NT2/D1 (cell line): ENCODE data around the gene KLHL3.

Experiments
- DNase-seq: peaks from one replicate; pipeline ENCODE4 v3.0.0-alpha.2; 2011; ENCODE audit warnings: low read depth, low spot score
- H3K27me3 ChIP-seq: 2 replicates; pipeline ENCODE4 v1.6.0; 2011; ENCODE audit warnings: mild to moderate bottlenecking; ENCODE audit not compliant: insufficient read length, insufficient read depth
- H3K36me3 ChIP-seq: 2 replicates; pipeline ENCODE4 v1.6.1; 2011; ENCODE audit warnings: mild to moderate bottlenecking, low read length, mixed read lengths; ENCODE audit not compliant: insufficient read depth, insufficient read length
- H3K4me1 ChIP-seq: 2 replicates; pipeline ENCODE4 v1.5.1; 2011; ENCODE audit not compliant: insufficient read depth, insufficient read length
- H3K4me3 ChIP-seq: 2 replicates; pipeline ENCODE4 v1.5.1; 2011; ENCODE audit warnings: low read depth; ENCODE audit not compliant: insufficient read length
- H3K9ac ChIP-seq: 2 replicates; pipeline ENCODE4 v1.6.0; 2011; ENCODE audit warnings: low read depth; ENCODE audit not compliant: insufficient read length
- H3K9me3 ChIP-seq: 2 replicates; pipeline ENCODE4 v1.5.1; 2011; ENCODE audit warnings: mild to moderate bottlenecking, low read length; ENCODE audit not compliant: insufficient read depth
- SUZ12 ChIP-seq: IDR thresholded peaks from 2 replicates; pipeline ENCODE4 v1.6.1; 2011; ENCODE audit not compliant: insufficient read length, insufficient read depth; ENCODE audit errors: extremely low read depth
- YY1 ChIP-seq: IDR thresholded peaks from 2 replicates; pipeline ENCODE4 v1.6.1; 2011; ENCODE audit not compliant: insufficient read length, insufficient read depth
- ZNF274 ChIP-seq: IDR thresholded peaks from 2 replicates; pipeline ENCODE4 v1.6.1; 2011; ENCODE audit warnings: mild to moderate bottlenecking, low read depth, low read length

KLHL3 gene

GRCh38 chr5:137621861-137622823 is 113.7 kb downstream of the KLHL3 start:
- H3K9ac ChIP-seq: no peak overlapping the region
- TF ChIP-seq SUZ12 (no peak), YY1 (no peak), ZNF274 (no peak)
- no peaks in the 10 kb centered on the region for H3K4me1 ChIP-seq
- no peak overlapping the region for H3K4me3 ChIP-seq
- no peaks in the 10 kb centered on the region for H3K9me3 ChIP-seq
- DNase-seq: no peak
- H3K36me3 ChIP-seq: no peaks in the 10 kb centered on the region
- no peaks in the 10 kb centered on the region for H3K27me3 ChIP-seq

- no peak for TF ChIP-seq YY1
- no peak for TF ChIP-seq ZNF274
- TF ChIP-seq SUZ12: no peak
- H3K36me3 ChIP-seq: no peaks in the 10 kb centered on the region
- H3K27me3 ChIP-seq: no peaks in the 10 kb centered on the region
- H3K4me3 ChIP-seq: no peak overlapping the region
- DNase-seq: no peak
- H3K4me1 ChIP-seq: no peaks in the 10 kb centered on the region
- no peak overlapping the region for H3K9ac ChIP-seq
- H3K9me3 ChIP-seq: no peaks in the 10 kb centered on the region
Observed at GRCh38 chr5:137621306-137621705, 114.6 kb downstream of the KLHL3 start.

GRCh38 chr5:137619191-137619870 is 116.6 kb downstream of the KLHL3 start:
- no peak for DNase-seq
- Histone ChIP-seq H3K4me3 (no peak overlapping the region), H3K4me1 (no peaks in the 10 kb centered on the region), H3K9me3 (no peaks in the 10 kb centered on the region), H3K27me3 (no peaks in the 10 kb centered on the region), H3K9ac (no peak overlapping the region), H3K36me3 (no peaks in the 10 kb centered on the region)
- TF ChIP-seq ZNF274 (no peak), YY1 (no peak), SUZ12 (no peak)

- no peaks in the 10 kb centered on the region for H3K4me1 ChIP-seq
- H3K9ac ChIP-seq: no peak overlapping the region
- H3K4me3 ChIP-seq: no peak overlapping the region
- no peak for TF ChIP-seq ZNF274
- no peak for TF ChIP-seq SUZ12
- TF ChIP-seq YY1: no peak
- DNase-seq: no peak
- H3K9me3 ChIP-seq: no peaks in the 10 kb centered on the region
- H3K36me3 ChIP-seq: no peaks in the 10 kb centered on the region
- H3K27me3 ChIP-seq: no peaks in the 10 kb centered on the region
Observed at GRCh38 chr5:137618476-137618875, 117.4 kb downstream of the KLHL3 start.

DNA sequence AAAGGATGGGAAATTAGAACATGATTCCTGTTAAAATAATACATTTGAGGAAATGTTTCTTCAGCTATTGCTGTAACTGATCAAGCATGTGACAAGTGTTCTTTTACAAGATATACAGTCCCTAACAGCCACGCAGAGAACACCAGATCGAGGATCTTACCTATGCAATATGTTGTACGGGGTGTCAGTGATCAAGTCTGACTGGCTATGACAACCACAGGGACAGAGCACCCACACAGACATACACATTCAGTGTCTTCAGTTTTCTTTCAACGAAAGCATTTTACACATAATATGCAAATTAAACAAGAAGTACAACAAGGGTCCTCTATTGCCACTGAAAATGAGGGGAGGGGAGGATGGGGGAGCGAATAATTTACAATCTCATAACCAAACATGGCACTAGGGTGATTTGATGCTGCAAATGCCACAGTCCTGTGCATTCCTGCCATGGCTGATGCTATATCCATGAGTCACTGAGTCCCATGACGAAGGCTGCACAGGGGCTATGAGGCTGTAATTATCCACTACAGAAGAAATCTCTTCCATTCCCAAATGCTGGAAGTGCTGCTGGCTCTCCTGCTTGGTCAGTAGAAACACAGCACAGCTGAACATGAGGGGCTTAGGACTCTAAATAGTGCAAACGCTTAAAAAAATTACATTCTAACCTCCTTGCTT is 118.2 kb downstream of the KLHL3 start:
- H3K9me3 ChIP-seq: no peaks in the 10 kb centered on the region
- no peak for TF ChIP-seq ZNF274
- TF ChIP-seq SUZ12: no peak
- no peak for TF ChIP-seq YY1
- DNase-seq: no peak
- H3K36me3 ChIP-seq: no peaks in the 10 kb centered on the region
- H3K27me3 ChIP-seq: no peaks in the 10 kb centered on the region
- H3K4me3 ChIP-seq: no peak overlapping the region
- H3K9ac ChIP-seq: no peak overlapping the region
- no peaks in the 10 kb centered on the region for H3K4me1 ChIP-seq

DNA sequence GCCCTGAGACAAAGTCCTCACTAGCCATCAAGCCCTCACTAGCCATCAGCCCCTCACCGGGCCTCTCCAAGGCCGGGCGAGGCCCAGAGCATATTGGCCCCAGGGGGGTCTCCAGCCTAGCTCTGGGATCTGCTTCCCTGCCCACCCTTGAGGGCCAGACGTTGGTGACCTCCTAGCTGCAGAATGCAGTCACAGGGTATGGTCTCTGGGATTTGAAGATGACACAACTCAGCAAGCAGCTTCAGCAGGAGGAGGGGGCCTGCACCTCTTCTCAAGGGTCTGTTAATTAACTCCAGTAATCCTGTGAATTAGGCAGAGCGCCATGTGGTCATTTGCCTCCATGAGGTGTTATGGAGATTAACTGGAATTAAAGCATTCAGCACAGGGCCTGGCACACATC is 119.8 kb downstream of the KLHL3 start:
- no peaks in the 10 kb centered on the region for H3K27me3 ChIP-seq
- no peak for DNase-seq

More for the DNA sequence above, 119.8 kb downstream of the KLHL3 start:
- Histone ChIP-seq H3K4me3 (no peak overlapping the region), H3K9ac (no peak overlapping the region), H3K4me1 (no peaks in the 10 kb centered on the region), H3K9me3 (no peaks in the 10 kb centered on the region), H3K36me3 (no peaks in the 10 kb centered on the region)
- TF ChIP-seq YY1 (no peak), ZNF274 (no peak), SUZ12 (no peak)
